ENCODE measurements around the gene SORBS1. TPM values are rescaled to one million over a fixed set of nuclear protein-coding genes. Genes with fewer than 3 reads are reported as not detected.
"Not testable (repeated sequence)": the region's sequence is repeated elsewhere in the genome, so short reads cannot be mapped to it uniquely, and the experiment has no call there.

The SORBS1 gene
- total and polyA plus RNA-seq, 4 donors: 13.1 to 68.9 (median 44.0) TPM

DNA sequence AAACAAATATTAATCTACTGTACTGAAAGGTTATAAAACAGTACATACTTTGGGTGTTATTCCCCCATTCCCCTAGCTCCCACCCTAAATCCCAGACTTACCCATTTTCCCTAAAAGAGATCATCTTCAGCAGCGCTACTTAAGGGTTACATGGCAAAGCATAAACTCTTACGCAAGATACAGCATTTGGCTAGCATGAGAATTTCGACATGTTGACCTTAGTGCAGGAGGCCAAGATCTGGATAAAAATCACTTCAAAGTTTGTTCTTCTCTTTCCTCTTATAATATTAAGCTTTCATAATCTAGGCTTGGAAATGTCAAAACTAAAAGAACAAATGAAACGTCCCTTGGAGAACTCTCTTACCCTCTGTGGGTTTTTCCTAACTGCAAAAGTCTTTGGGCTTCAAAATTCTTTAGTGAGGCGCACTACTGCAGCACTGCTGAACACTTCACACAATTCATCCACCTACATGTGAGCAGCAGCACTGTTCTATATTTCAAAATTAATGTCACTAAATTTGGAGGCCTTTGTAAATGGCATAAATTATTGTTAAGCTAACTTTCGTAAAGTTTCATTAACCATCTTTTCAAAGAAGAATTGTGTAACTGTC is 210.8 kb downstream of the SORBS1 start:
- TF ChIP-seq, protein P1, sequence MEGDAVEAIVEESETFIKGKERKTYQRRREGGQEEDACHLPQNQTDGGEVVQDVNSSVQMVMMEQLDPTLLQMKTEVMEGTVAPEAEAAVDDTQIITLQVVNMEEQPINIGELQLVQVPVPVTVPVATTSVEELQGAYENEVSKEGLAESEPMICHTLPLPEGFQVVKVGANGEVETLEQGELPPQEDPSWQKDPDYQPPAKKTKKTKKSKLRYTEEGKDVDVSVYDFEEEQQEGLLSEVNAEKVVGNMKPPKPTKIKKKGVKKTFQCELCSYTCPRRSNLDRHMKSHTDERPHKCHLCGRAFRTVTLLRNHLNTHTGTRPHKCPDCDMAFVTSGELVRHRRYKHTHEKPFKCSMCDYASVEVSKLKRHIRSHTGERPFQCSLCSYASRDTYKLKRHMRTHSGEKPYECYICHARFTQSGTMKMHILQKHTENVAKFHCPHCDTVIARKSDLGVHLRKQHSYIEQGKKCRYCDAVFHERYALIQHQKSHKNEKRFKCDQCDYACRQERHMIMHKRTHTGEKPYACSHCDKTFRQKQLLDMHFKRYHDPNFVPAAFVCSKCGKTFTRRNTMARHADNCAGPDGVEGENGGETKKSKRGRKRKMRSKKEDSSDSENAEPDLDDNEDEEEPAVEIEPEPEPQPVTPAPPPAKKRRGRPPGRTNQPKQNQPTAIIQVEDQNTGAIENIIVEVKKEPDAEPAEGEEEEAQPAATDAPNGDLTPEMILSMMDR (IDR thresholded peaks at IDR 0.05; ENCODE audit: control extremely low read depth, extremely low read depth): no peak
- 43 to 55% methylated on average over 6 of the region's 6 CpGs for WGBS, 2 donors
- no peaks in the 10 kb centered on the region for H3K27me3 ChIP-seq (ENCODE audit: control insufficient read depth in 3 of 3, insufficient read depth in 3 of 3, low read length in 2 of 3)
- no peak overlapping the region for H3K9ac ChIP-seq (ENCODE audit: insufficient read depth in 1 of 2, low read length in 2 of 2)
- no peak overlapping the region for H3K4me3 ChIP-seq
- no peaks in the 10 kb centered on the region for H3K9me3 ChIP-seq (ENCODE audit: control insufficient read depth in 4 of 4, insufficient read depth in 3 of 4, low read length in 3 of 4)
- DNase-seq: peak; percentile 38 to 94 (median 83)
- no peak for ATAC-seq (ENCODE audit: insufficient read depth, low FRiP score)
- H3K27ac ChIP-seq (ENCODE audit: low read depth in 1 of 2, low read length in 1 of 2): peak overlapping the region in 1 of 2 donors; percentile 52
- H3K4me1 ChIP-seq (ENCODE audit: control insufficient read depth in 5 of 5, insufficient read depth in 5 of 5, low read length in 5 of 5): peaks cover 0 to 27% (median 9%) of the 10 kb centered on the region in 5 donors
- peaks cover under 1 to 32% (median 7%) of the 10 kb centered on the region in 4 donors for H3K36me3 ChIP-seq (ENCODE audit: control insufficient read depth in 4 of 4, insufficient read depth in 4 of 4, low read length in 4 of 4)

DNA sequence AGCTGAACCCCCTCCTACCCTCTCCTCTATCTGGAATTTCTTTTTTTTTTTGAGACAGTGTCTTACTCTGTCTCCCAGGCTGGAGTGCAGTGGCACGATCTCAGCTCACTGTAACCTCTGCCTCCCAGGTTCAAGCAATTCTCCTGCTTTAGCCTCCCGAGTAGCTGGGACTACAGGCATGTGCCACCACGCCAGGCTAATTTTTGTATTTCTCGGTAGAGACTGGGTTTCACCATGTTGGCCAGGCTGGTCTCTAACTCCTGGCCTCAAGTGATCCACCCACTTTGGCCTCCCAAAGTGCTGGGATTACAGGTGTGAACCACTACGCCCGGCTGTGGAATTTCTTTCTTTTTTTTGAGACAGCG is 213.8 kb downstream of the SORBS1 start:
- H3K27ac ChIP-seq (ENCODE audit: low read depth in 1 of 2, low read length in 1 of 2); ATAC-seq (ENCODE audit: insufficient read depth, low FRiP score); H3K4me3 ChIP-seq; H3K27me3 ChIP-seq (ENCODE audit: control insufficient read depth in 3 of 3, insufficient read depth in 3 of 3, low read length in 2 of 3); H3K9ac ChIP-seq (ENCODE audit: insufficient read depth in 1 of 2, low read length in 2 of 2); H3K9me3 ChIP-seq (ENCODE audit: control insufficient read depth in 4 of 4, insufficient read depth in 3 of 4, low read length in 3 of 4); DNase-seq: not testable (repeated sequence)
- Histone ChIP-seq H3K4me1 (ENCODE audit: control insufficient read depth in 5 of 5, insufficient read depth in 5 of 5, low read length in 5 of 5) (peaks cover 0 to 25% (median 9%) of the 10 kb centered on the region in 5 donors), H3K36me3 (ENCODE audit: control insufficient read depth in 4 of 4, insufficient read depth in 4 of 4, low read length in 4 of 4) (peaks cover under 1 to 23% (median 3%) of the 10 kb centered on the region in 4 donors)
- WGBS, 2 donors: 90 to 95% methylated on average over 7 of the region's 7 CpGs

DNA sequence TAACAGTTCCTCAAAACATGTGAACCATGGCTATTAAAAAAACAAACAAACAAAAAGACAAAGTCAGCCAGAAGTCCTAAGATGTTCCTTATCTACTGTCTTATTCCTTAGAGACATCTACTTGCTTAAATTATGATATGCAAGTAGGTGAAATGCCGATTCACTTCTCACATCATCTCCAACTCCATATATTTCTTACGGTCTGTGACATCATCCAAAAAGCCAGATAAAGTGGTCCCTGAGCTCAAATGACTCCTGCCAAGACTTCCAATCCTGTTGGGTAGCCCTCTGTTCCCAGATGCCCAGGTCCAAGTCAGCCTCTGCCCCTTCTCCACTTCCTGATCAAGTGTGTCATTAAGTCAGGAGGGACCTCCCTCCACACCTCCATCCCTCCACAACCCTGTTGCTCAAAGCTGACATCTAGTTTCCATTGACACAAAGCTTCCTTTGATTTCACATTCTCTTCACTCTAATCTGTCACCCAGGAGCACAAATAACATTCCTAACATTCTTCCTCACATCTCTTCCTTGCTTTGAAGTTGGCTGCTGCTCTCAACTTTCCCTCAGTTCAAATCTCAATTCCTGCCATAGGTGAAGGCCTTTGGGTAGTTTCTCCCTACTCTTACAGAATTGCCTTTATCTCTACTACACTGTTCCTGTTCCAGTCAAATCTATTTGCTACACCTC is 214.3 kb downstream of the SORBS1 start:
- Histone ChIP-seq H3K27me3 (ENCODE audit: control insufficient read depth in 3 of 3, insufficient read depth in 3 of 3, low read length in 2 of 3) (no peaks in the 10 kb centered on the region), H3K27ac (ENCODE audit: low read depth in 1 of 2, low read length in 1 of 2) (no peak overlapping the region), H3K36me3 (ENCODE audit: control insufficient read depth in 4 of 4, insufficient read depth in 4 of 4, low read length in 4 of 4) (peaks cover 0 to 21% (median 4%) of the 10 kb centered on the region in 4 donors), H3K4me3 (no peak overlapping the region), H3K9me3 (ENCODE audit: control insufficient read depth in 4 of 4, insufficient read depth in 3 of 4, low read length in 3 of 4) (no peaks in the 10 kb centered on the region), H3K4me1 (ENCODE audit: control insufficient read depth in 5 of 5, insufficient read depth in 5 of 5, low read length in 5 of 5) (peaks cover 4 to 21% (median 9%) of the 10 kb centered on the region in 5 donors), H3K9ac (ENCODE audit: insufficient read depth in 1 of 2, low read length in 2 of 2) (no peak overlapping the region)
- ATAC-seq (ENCODE audit: insufficient read depth, low FRiP score) (no peak), DNase-seq (no peak)
- TF ChIP-seq, protein P1 (IDR thresholded peaks at IDR 0.05; ENCODE audit: control extremely low read depth, extremely low read depth): no peak
- WGBS, 2 donors: 92 to 98% methylated on average over 2 of the region's 2 CpGs

DNA sequence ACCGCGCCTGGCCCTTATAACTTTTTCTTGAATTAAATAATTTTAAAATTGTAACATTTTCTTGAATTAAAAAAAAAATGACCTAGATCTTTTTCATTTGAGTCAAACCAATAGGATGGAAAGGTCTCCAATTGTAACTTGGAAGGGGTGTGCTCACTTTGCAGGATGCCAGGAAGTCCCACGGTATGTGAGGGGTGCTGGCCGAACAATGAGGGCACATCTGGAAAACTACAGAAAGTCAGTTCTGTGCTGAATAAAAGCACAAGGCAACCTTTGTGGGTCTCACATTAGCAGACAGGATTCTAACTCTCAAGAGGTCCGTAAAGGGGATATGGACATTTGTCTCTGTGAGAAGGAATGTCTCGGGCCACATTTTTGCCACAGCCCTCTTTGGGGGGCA is 217.6 kb downstream of the SORBS1 start:
- H3K27ac ChIP-seq (ENCODE audit: low read depth in 1 of 2, low read length in 1 of 2): peak overlapping the region in 1 of 2 donors; percentile 26
- peaks cover 0 to 4% (median 1%) of the 10 kb centered on the region in 5 donors for H3K4me1 ChIP-seq (ENCODE audit: control insufficient read depth in 5 of 5, insufficient read depth in 5 of 5, low read length in 5 of 5)
- H3K9me3 ChIP-seq (ENCODE audit: control insufficient read depth in 4 of 4, insufficient read depth in 3 of 4, low read length in 3 of 4): no peaks in the 10 kb centered on the region
- no peak overlapping the region for H3K4me3 ChIP-seq
- peaks cover 0 to 18% (median 6%) of the 10 kb centered on the region in 4 donors for H3K36me3 ChIP-seq (ENCODE audit: control insufficient read depth in 4 of 4, insufficient read depth in 4 of 4, low read length in 4 of 4)
- 94 to 95% methylated on average over 6 of the region's 6 CpGs for WGBS, 2 donors
- TF ChIP-seq, protein P1 (IDR thresholded peaks at IDR 0.05; ENCODE audit: control extremely low read depth, extremely low read depth): no peak
- no peak overlapping the region for H3K9ac ChIP-seq (ENCODE audit: insufficient read depth in 1 of 2, low read length in 2 of 2)
- H3K27me3 ChIP-seq (ENCODE audit: control insufficient read depth in 3 of 3, insufficient read depth in 3 of 3, low read length in 2 of 3): no peaks in the 10 kb centered on the region
- ATAC-seq (ENCODE audit: insufficient read depth, low FRiP score) (no peak), DNase-seq (no peak)

All from lung (tissue), 12 donors.